Activated CD4-positive, alpha-beta T cell treated with anti-CD3 and anti-CD28 coated beads, Interleukin-2, amount 10 ng/mL, durations not matched to agents 24 days and 14 days (primary cell): Measurements from ENCODE around the gene FBLN7. TPM values are rescaled to one million over a fixed set of nuclear protein-coding genes. Genes with fewer than 3 reads are reported as not detected.

ENCODE experiments used
- DNase-seq: peaks from one replicate; pipeline ENCODE4 v3.0.0; 2022
- H3K27ac Mint-ChIP-seq: one replicate; pipeline ENCODE4 v1.8.0; 2022; ENCODE audit warnings: mild to moderate bottlenecking, mixed read lengths
- H3K27me3 Mint-ChIP-seq: one replicate; pipeline ENCODE4 v1.8.0; 2022; ENCODE audit warnings: mixed read lengths
- H3K36me3 Mint-ChIP-seq: one replicate; pipeline ENCODE4 v1.8.0; 2022; ENCODE audit warnings: low read depth, mild to moderate bottlenecking, mixed read lengths
- H3K4me1 Mint-ChIP-seq: one replicate; pipeline ENCODE4 v1.8.0; 2021; ENCODE audit warnings: mixed read lengths
- H3K4me3 Mint-ChIP-seq: one replicate; pipeline ENCODE4 v1.8.0; 2022; ENCODE audit warnings: mild to moderate bottlenecking, moderate library complexity, mixed read lengths
- H3K9me3 Mint-ChIP-seq: one replicate; pipeline ENCODE4 v1.8.0; 2021; ENCODE audit warnings: mixed read lengths
- intact Hi-C: fragments of 100-400 bp; cut with micrococcal nuclease; formaldehyde crosslinking; loops from one replicate; pipeline ENCODE4 v1.15.1; 2023
- total RNA-seq: library from RNA; stranded (reverse); gene quantifications from 2 replicates; pipeline ENCODE4 v1.2.3, GENCODE V29; 2022

FBLN7 gene
- total RNA-seq, 1 donor from 2014 or later: 26.8 TPM

DNA sequence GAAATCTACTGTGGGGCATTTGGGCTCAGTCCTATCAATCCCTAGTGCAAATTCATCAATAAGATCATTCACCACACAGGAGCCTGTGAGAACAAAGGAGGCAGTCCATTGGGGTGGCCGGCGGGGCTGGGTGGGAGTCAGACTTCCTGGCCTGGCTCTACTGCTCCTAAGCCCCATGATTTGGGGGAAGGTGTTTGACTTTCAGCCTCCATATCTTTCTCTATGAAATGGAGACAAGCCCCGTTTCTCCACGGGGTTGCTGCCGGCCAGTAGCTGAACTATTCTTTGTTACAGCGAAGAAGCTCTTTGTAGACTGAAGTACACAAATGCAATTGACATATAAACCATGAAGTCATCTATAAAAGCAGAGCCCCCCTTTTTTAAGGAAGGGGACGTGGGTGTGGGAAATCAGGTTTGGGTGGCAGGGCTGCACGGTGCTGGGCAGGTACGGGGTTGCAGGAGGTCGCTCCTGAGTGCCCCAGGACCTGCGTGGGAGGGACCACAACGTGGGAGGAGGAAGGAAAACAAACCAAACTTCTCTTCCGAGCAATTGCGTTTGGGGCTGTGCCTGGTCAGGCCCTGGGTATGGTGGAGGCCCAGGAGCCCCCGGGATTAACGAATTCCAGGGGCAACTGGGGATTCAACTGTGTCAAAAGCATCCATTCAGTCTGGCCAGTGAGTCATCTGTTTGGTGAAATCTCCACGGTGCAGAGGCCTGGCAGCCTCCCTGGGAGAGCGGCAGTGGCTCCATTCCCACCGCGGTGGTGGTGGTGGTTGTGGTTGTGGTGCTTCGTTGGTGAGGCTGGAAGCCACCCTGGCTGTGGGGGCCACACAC lies 18.2 kb downstream of the FBLN7 start:
- Mint-ChIP-seq H3K27me3 (no peaks in the 10 kb centered on the region), H3K9me3 (no peaks in the 10 kb centered on the region), H3K4me1 (peaks cover 44% of the 10 kb centered on the region), H3K36me3 (no peaks in the 10 kb centered on the region), H3K4me3 (peak overlapping the region; percentile 36), H3K27ac (peak overlapping the region; percentile 17)
- intact Hi-C loops: no loop called here
- peak; percentile 83 for DNase-seq

- Mint-ChIP-seq H3K27ac (peak overlapping the region; percentile 51), H3K9me3 (no peaks in the 10 kb centered on the region), H3K27me3 (no peaks in the 10 kb centered on the region), H3K4me1 (peaks cover 42% of the 10 kb centered on the region), H3K36me3 (no peaks in the 10 kb centered on the region), H3K4me3 (peak overlapping the region; percentile 49)
- intact Hi-C loops: no loop called here
- no peak for DNase-seq
Observed at GRCh38 chr2:112157472-112157871, 19.3 kb downstream of the FBLN7 start.

DNA sequence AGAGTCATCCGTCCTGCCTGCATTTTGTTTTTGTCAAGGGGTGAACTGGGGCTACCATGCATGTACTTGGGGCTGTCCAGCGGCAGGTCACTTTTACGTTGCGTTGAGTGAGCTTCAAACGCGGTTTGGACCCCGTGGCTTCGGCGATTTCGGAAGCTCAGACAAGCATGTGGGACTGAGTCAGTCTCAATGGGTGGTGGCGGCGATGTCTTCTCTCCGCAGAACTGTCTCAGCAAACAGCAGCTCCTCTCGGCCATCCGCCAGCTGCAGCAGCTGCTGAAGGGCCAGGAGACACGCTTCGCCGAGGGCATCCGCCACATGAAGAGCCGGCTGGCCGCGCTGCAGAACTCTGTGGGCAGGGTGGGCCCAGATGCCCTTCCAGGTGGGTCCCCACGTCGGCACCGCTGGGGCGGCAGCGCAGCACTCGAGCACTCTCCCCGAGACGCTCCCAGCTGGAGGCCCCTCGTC lies 21.3 kb downstream of the FBLN7 start:
- no peaks in the 10 kb centered on the region for H3K36me3 Mint-ChIP-seq
- no peaks in the 10 kb centered on the region for H3K9me3 Mint-ChIP-seq
- peaks cover 31% of the 10 kb centered on the region for H3K4me1 Mint-ChIP-seq
- no peak for DNase-seq
- no peak overlapping the region for H3K4me3 Mint-ChIP-seq
- H3K27ac Mint-ChIP-seq: no peak overlapping the region
- intact Hi-C loops: no loop called here
- no peaks in the 10 kb centered on the region for H3K27me3 Mint-ChIP-seq

DNA sequence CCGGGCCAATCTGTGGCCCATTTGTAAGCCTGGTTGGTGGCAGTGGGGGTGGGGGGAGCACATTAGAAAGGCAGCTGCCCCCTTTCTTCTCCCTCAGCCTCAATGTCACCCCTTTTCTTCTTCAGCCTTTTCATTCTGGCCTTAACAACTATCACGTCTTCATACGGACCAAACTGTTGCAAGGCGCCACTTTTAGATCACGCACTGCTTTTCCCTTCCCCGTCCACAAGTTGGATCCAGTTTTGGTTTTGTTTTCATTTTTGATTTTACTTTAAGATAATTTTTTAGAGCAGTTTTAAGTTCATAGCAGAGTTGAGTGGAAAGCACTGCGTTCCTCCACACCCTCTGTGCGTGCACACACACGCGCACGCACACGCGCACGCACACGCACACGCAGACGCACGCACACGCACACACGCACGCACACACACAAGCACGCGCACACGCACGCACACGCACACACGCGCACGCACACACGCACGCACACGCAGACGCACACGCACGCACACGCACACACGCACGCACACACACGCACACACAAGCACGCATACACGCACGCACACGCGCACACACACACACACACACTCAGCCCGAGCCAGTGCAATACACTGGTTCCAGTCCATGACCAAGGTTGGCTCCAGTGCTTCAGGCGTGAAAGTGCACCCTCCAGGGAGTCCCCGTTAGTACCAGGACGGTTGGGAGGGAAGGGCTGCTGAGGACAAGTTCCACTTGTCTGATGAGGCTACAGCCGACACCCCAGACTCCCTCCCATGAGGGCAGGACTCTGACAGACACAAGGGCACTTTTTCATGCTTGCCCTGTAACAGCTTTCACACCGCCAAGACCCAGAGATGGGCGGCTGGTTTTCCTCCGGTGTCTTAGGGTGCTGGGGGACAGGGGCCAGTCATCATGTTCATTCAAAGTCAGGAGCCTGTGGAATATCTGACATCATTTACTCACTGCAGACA lies 22.4 kb downstream of the FBLN7 start:
- Mint-ChIP-seq H3K36me3 (no peaks in the 10 kb centered on the region), H3K4me3 (no peak overlapping the region), H3K27ac (no peak overlapping the region), H3K27me3 (no peaks in the 10 kb centered on the region), H3K9me3 (no peaks in the 10 kb centered on the region), H3K4me1 (peaks cover 20% of the 10 kb centered on the region)
- no peak for DNase-seq
- intact Hi-C loops: no loop called here

DNA sequence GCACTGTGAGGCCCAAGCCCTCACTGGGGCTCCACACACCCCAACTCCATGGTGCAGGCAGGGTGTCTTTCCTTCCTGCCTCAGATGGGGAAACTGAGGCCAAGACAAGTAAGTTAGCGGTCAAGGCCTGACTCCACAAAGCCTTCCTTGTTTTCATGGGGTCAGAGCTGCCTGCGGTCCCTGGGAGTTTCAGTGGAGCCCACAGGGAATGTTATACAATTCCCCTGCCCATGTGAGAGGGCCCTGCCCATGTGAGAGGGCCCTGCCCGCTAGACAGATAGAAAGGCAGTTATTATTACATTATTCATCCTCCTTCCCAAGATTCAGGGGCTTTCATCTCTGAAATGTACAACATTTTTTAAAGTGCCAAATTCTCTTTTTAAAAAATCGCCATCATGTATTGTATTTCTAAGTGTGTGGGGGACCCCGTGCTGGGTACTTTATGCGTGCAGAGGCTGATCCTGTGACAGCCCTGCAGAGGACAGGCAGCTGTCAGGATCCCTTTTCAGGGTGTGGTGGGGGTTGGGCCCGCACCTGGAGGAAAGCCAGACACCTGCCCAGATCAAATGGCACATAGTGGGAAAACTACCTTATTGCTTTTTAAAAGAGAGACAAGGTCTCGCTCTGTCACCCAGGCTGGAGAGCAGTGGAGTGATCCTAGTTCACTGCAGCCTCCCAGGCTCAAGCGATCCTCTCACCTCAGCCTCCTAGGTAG lies 23.4 kb downstream of the FBLN7 start:
- H3K36me3 Mint-ChIP-seq: no peaks in the 10 kb centered on the region
- no peak for DNase-seq
- peaks cover 10% of the 10 kb centered on the region for H3K4me1 Mint-ChIP-seq

GRCh38 chr2:112162341-112162740 lies 24.2 kb downstream of the FBLN7 start:
- intact Hi-C loops: no loop called here
- H3K4me1 Mint-ChIP-seq: peaks cover 11% of the 10 kb centered on the region
- H3K4me3 Mint-ChIP-seq: no peak overlapping the region
- no peaks in the 10 kb centered on the region for H3K9me3 Mint-ChIP-seq
- H3K27ac Mint-ChIP-seq: no peak overlapping the region
- no peaks in the 10 kb centered on the region for H3K27me3 Mint-ChIP-seq
- no peak for DNase-seq
- H3K36me3 Mint-ChIP-seq: no peaks in the 10 kb centered on the region

More for the DNA sequence above, 23.4 kb downstream of the FBLN7 start:
- intact Hi-C loops: no loop called here
- Mint-ChIP-seq H3K9me3 (no peaks in the 10 kb centered on the region), H3K27ac (no peak overlapping the region), H3K4me3 (no peak overlapping the region), H3K27me3 (no peaks in the 10 kb centered on the region)

- Mint-ChIP-seq H3K27ac (no peak overlapping the region), H3K36me3 (no peaks in the 10 kb centered on the region), H3K4me3 (no peak overlapping the region), H3K9me3 (no peaks in the 10 kb centered on the region), H3K27me3 (no peaks in the 10 kb centered on the region), H3K4me1 (peaks cover 10% of the 10 kb centered on the region)
- no peak for DNase-seq
- intact Hi-C loops: no loop called here
Observed at GRCh38 chr2:112162956-112163355, 24.8 kb downstream of the FBLN7 start.

- H3K9me3 Mint-ChIP-seq: no peaks in the 10 kb centered on the region
- intact Hi-C loops: no loop called here
- H3K27ac Mint-ChIP-seq: no peak overlapping the region
- H3K4me3 Mint-ChIP-seq: no peak overlapping the region
- no peaks in the 10 kb centered on the region for H3K36me3 Mint-ChIP-seq
- no peaks in the 10 kb centered on the region for H3K27me3 Mint-ChIP-seq
- peaks cover 13% of the 10 kb centered on the region for H3K4me1 Mint-ChIP-seq
- no peak for DNase-seq
Observed at GRCh38 chr2:112163541-112163981, 25.4 kb downstream of the FBLN7 start.

DNA sequence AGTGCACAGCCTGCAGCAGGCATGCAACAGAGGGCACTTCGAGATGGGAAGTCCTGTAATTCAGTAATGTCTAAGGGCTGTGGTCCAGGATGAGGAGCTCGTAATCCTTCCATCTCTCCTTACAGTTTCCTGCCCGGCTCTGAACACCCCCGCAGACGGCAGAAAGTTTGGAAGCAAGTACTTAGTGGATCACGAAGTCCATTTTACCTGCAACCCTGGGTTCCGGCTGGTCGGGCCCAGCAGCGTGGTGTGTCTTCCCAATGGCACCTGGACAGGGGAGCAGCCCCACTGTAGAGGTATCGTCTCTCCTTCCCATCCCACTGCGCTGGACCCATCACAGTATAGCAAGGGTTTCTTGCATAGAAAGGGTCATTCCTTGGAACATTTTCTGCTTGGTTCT lies 26.7 kb downstream of the FBLN7 start:
- no peaks in the 10 kb centered on the region for H3K27me3 Mint-ChIP-seq
- no peak for DNase-seq
- no peak overlapping the region for H3K27ac Mint-ChIP-seq
- intact Hi-C loops: no loop called here
- no peaks in the 10 kb centered on the region for H3K9me3 Mint-ChIP-seq
- H3K36me3 Mint-ChIP-seq: no peaks in the 10 kb centered on the region
- no peak overlapping the region for H3K4me3 Mint-ChIP-seq
- peaks cover 19% of the 10 kb centered on the region for H3K4me1 Mint-ChIP-seq

GRCh38 chr2:112165296-112165695 lies 27.1 kb downstream of the FBLN7 start:
- peaks cover 17% of the 10 kb centered on the region for H3K4me1 Mint-ChIP-seq
- H3K36me3 Mint-ChIP-seq: no peaks in the 10 kb centered on the region
- no peaks in the 10 kb centered on the region for H3K9me3 Mint-ChIP-seq
- no peak overlapping the region for H3K27ac Mint-ChIP-seq
- intact Hi-C loops: no loop called here
- H3K4me3 Mint-ChIP-seq: no peak overlapping the region
- DNase-seq: no peak
- H3K27me3 Mint-ChIP-seq: no peaks in the 10 kb centered on the region

DNA sequence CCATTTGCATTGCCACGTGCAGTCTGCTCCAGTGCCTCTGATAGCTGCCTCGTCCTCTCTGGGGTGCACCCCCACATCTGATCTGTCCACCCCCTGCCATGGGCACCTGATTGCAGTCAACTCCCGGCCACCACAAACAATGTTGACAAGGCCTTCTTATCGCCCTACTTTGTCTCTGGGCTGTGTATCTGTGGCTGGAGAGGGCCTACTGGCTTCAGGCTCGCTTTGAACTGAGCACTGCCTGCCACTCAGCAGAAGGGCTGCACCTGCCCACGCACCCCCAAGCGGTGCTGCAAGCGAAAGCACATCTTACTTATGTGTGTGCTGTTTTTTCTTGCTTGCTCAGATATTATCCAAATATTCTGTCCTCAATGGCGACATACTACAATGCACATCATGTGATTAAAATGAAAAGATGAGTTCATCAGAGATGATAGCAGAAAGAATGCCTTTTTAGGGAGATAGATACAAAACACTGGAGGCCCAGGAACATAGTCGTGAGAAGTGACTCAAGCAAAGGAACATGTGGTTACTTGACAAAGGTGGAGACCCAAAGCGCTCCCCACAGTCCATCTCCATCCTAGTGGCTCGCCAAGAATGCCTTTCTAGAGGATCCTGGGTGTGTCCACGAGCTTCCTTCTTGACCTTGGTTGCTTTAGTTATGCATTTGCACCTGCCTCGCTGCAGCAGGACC lies 28.8 kb downstream of the FBLN7 start:
- H3K36me3 Mint-ChIP-seq: no peaks in the 10 kb centered on the region
- no peaks in the 10 kb centered on the region for H3K27me3 Mint-ChIP-seq
- H3K4me3 Mint-ChIP-seq: no peak overlapping the region
- intact Hi-C loops: no loop called here
- H3K27ac Mint-ChIP-seq: peak overlapping the region; percentile 30
- H3K9me3 Mint-ChIP-seq: no peaks in the 10 kb centered on the region
- no peak for DNase-seq
- H3K4me1 Mint-ChIP-seq: peaks cover 14% of the 10 kb centered on the region

DNA sequence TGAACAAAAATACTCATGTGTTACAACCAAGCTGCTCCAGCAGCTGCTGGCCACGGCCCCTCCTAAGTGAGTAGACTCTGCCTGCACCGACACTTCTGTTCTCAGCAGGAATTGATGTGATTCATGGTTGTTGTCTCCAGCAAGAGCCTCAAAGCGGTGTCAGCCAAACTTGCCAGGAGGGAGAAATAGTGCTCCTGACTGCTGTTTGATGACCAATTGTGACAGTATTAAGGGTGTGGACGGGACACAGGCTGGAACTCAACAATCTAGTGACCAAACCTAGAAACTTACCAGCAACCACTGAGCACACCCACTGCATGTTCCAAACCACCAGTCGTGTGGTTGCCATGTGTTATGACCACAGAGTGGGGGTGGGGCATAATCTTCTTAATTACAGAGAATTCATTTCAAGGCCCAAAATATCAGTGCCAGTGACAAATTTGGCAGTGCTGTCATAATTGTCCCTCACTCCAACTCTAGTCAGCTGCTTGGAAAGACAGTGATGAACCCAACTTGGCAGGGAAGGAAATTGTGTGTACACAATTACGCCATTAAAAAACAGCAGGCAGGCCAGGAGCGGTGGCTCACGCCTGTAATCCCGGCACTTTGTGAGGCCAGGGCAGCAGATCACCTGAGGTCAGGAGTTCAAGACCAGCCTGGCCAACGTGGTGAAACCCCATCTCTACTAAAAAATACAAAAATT lies 30.4 kb downstream of the FBLN7 start:
- no peak overlapping the region for H3K4me3 Mint-ChIP-seq
- peaks cover 18% of the 10 kb centered on the region for H3K4me1 Mint-ChIP-seq
- H3K27ac Mint-ChIP-seq: no peak overlapping the region
- no peaks in the 10 kb centered on the region for H3K27me3 Mint-ChIP-seq
- DNase-seq: no peak
- H3K9me3 Mint-ChIP-seq: no peaks in the 10 kb centered on the region
- no peaks in the 10 kb centered on the region for H3K36me3 Mint-ChIP-seq
- intact Hi-C loops: no loop called here

DNA sequence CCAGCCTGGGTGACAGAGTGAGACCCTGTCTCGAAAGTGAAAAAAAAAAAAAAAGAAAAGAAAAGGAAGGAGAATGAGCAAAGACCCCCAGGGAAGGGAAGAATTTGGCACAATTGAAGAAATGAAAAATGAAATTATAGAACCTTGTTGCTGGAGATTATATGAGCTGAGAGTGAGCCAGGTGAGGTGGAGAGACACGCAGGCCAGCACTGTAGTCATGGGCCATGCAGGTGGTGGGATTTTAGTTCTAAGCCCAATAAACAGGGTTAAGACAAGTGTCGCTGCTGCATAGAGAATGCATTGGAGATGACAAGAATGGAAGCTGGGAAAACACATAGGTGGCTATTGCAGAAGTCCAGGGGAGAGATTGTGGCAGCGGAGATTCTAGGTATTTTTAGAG lies 32.3 kb downstream of the FBLN7 start:
- no peaks in the 10 kb centered on the region for H3K9me3 Mint-ChIP-seq
- no peak overlapping the region for H3K27ac Mint-ChIP-seq
- DNase-seq: no peak
- intact Hi-C loops: no loop called here
- no peaks in the 10 kb centered on the region for H3K36me3 Mint-ChIP-seq
- H3K4me3 Mint-ChIP-seq: no peak overlapping the region
- no peaks in the 10 kb centered on the region for H3K27me3 Mint-ChIP-seq
- peaks cover 29% of the 10 kb centered on the region for H3K4me1 Mint-ChIP-seq
